A673 (cell line): Measurements from ENCODE around the gene PIAS1. TPM values are rescaled to one million over a fixed set of nuclear protein-coding genes. Genes with fewer than 3 reads are reported as not detected.
"Not testable (repeated sequence)": the region's sequence is repeated elsewhere in the genome, so short reads cannot be mapped to it uniquely, and the experiment has no call there.

Experiments used
- BruUV-seq: library from RNA; stranded (reverse); fragments of 400-500 nt; replicated peaks from 2 replicates; lab custom pipeline; 2021; lab: Mats Ljungman, UMichigan
- CTCF ChIA-PET: fragments of 300-600 bp; sonication (Branson Sonifier 250); formaldehyde crosslinking; loops from one replicate; lab custom pipeline; 2022; ENCODE audit warnings: antibody characterized with exemption; lab: Charles Lee
- POLR2A ChIA-PET: fragments of 300-600 bp; sonication (Branson Sonifier 250); formaldehyde crosslinking; loops from one replicate; lab custom pipeline; 2022; ENCODE audit warnings: antibody characterized with exemption; ENCODE audit not compliant: low non-redundant PET; lab: Charles Lee
- DNase-seq: peaks from one replicate; pipeline ENCODE4 v3.0.0-alpha.2; 2015; ENCODE audit warnings: low spot score
- H3K27ac ChIP-seq: fragments of 200-600 bp; sonication (generic); 2 replicates; pipeline ENCODE4 v1.5.1; 2016; ENCODE audit warnings: mixed run types, low read depth, mild to moderate bottlenecking, mixed read lengths, antibody characterized with exemption, low read length; ENCODE audit not compliant: poor library complexity, severe bottlenecking
- H3K27me3 ChIP-seq: fragments of 200-600 bp; sonication (generic); replicated peaks from 2 replicates; pipeline ENCODE4 v1.6.1; 2017; ENCODE audit warnings: mixed run types, low read depth, mild to moderate bottlenecking, mixed read lengths, antibody characterized with exemption, low read length; ENCODE audit not compliant: insufficient read depth, poor library complexity
- H3K36me3 ChIP-seq: fragments of 200-600 bp; sonication (generic); 2 replicates; pipeline ENCODE4 v1.6.1; 2016; ENCODE audit warnings: mixed run types, mild to moderate bottlenecking, mixed read lengths, antibody characterized with exemption, low read length; ENCODE audit not compliant: insufficient read depth, poor library complexity, severe bottlenecking
- H3K4me1 ChIP-seq: fragments of 200-600 bp; sonication (generic); 2 replicates; pipeline ENCODE4 v1.6.1; 2017; ENCODE audit warnings: mixed run types, mild to moderate bottlenecking, mixed read lengths, antibody characterized with exemption, low read length; ENCODE audit not compliant: insufficient read depth, poor library complexity, severe bottlenecking
- H3K4me3 ChIP-seq: fragments of 200-600 bp; sonication (generic); 2 replicates; pipeline ENCODE4 v1.5.1; 2016; ENCODE audit warnings: low read depth, mixed run types, mild to moderate bottlenecking, mixed read lengths, low read length; ENCODE audit not compliant: poor library complexity, severe bottlenecking
- H3K9me3 ChIP-seq: fragments of 200-600 bp; sonication (generic); 2 replicates; pipeline ENCODE4 v1.6.1; 2016; ENCODE audit warnings: mixed run types, low read depth, mild to moderate bottlenecking, mixed read lengths, antibody characterized with exemption, low read length; ENCODE audit not compliant: poor library complexity, severe bottlenecking
- CTCF ChIP-seq: fragments of 300-800, 200-600 bp; sonication (generic); conservative IDR thresholded peaks from 2 replicates; pipeline ENCODE4 v1.5.1; 2017; ENCODE audit warnings: low read depth, mild to moderate bottlenecking, antibody characterized with exemption, low read length, moderate library complexity, mixed read lengths
- EZH2 ChIP-seq: fragments of 200-600 bp; sonication (generic); IDR thresholded peaks from 2 replicates; pipeline ENCODE4 v1.6.1; 2017; ENCODE audit warnings: borderline replicate concordance, low read depth, mild to moderate bottlenecking, mixed read lengths, antibody characterized with exemption, low read length; ENCODE audit not compliant: poor library complexity, severe bottlenecking
- intact Hi-C: fragments of 100-400 bp; cut with micrococcal nuclease; formaldehyde crosslinking; loops from one replicate; pipeline ENCODE4 v1.10.0; 2022; ENCODE audit not compliant: unreplicated experiment
- total RNA-seq: library from RNA; stranded (reverse); gene quantifications from 2 replicates; pipeline ENCODE4 v1.2.3, GENCODE V29; 2021

Gene PIAS1
- total RNA-seq, 1 experiment from 2014 or later = 40.2 TPM

- Histone ChIP-seq H3K27ac (no peak overlapping the region), H3K4me1 (no peaks in the 10 kb centered on the region), H3K27me3 (no peaks in the 10 kb centered on the region), H3K36me3 (peaks cover 15% of the 10 kb centered on the region), H3K9me3 (no peaks in the 10 kb centered on the region), H3K4me3 (no peak overlapping the region)
- ChIA-PET CTCF (no interaction called here), POLR2A (no interaction called here)
- TF ChIP-seq EZH2 (no peak), CTCF (no peak)
- no peak for DNase-seq
- no TSS peak for BruUV-seq
- intact Hi-C loops = no loop called here
These were observed 165.0 kb downstream of the PIAS1 start for GRCh38 chr15:68218847-68219798.

GRCh38 chr15:68220489-68220888 lies 166.4 kb downstream of the PIAS1 start:
- H3K9me3 ChIP-seq = no peaks in the 10 kb centered on the region
- H3K36me3 ChIP-seq = peaks cover 15% of the 10 kb centered on the region
- intact Hi-C loops = no loop called here
- no peak overlapping the region for H3K4me3 ChIP-seq
- no peak for TF ChIP-seq EZH2
- TF ChIP-seq CTCF = no peak
- no peaks in the 10 kb centered on the region for H3K27me3 ChIP-seq
- no peak for DNase-seq
- POLR2A ChIA-PET = no interaction called here
- CTCF ChIA-PET = no interaction called here
- H3K4me1 ChIP-seq = no peaks in the 10 kb centered on the region
- BruUV-seq = no TSS peak
- no peak overlapping the region for H3K27ac ChIP-seq

GRCh38 chr15:68220967-68221366 lies 166.9 kb downstream of the PIAS1 start:
- CTCF ChIA-PET = no interaction called here
- POLR2A ChIA-PET = no interaction called here
- intact Hi-C loops = no loop called here
- TF ChIP-seq EZH2 (no peak), CTCF (no peak)
- Histone ChIP-seq H3K27me3 (no peaks in the 10 kb centered on the region), H3K36me3 (peaks cover 15% of the 10 kb centered on the region), H3K9me3 (no peaks in the 10 kb centered on the region), H3K4me1 (no peaks in the 10 kb centered on the region), H3K27ac (no peak overlapping the region), H3K4me3 (no peak overlapping the region)
- DNase-seq = no peak
- no TSS peak for BruUV-seq

- POLR2A ChIA-PET, H3K4me3 ChIP-seq, H3K27me3 ChIP-seq, H3K4me1 ChIP-seq, BruUV-seq, CTCF ChIA-PET, intact Hi-C loops, H3K9me3 ChIP-seq, H3K27ac ChIP-seq, DNase-seq: not testable (repeated sequence)
- peaks cover 11% of the 10 kb centered on the region for H3K36me3 ChIP-seq
These were observed 167.7 kb downstream of the PIAS1 start for GRCh38 chr15:68221530-68222431.

GRCh38 chr15:68222432-68222743 lies 168.3 kb downstream of the PIAS1 start:
- CTCF ChIA-PET, H3K4me3 ChIP-seq, H3K27ac ChIP-seq, H3K4me1 ChIP-seq, H3K27me3 ChIP-seq, H3K36me3 ChIP-seq, intact Hi-C loops, DNase-seq, H3K9me3 ChIP-seq, BruUV-seq, POLR2A ChIA-PET: not testable (repeated sequence)
